ENCODE results near the gene ADGRB3. TPM values are rescaled to one million over a fixed set of nuclear protein-coding genes. Genes with fewer than 3 reads are reported as not detected.

Gene ADGRB3
- total and polyA plus RNA-seq, 12 donors, result 0.47 to 2.1 (median 0.85) TPM

DNA sequence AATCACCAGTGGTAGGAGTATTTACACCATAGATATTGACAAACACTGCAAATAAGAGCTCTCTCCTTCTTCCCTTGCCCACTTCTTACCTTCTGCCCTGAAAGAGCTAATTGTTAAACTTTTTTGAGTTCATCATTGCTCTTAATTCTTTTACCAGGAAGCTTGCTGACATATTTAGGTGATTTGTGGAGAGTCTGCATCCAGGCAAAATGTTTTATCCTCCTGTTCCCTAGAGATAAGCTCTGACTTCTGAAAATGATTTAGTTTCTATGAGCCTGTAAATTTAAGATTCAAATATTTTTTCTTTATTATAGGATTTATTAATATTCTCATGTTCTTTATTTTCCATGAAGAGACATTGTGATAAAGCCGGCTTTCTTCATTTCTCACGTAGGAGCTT is 81.5 kb downstream of the ADGRB3 start:
- 85 to 91% methylated on average over 2 of the region's 2 CpGs for WGBS, 2 donors
- intact Hi-C loops (cut with DNase I), result no loop called here
- H3K9me3 ChIP-seq, result no peaks in the 10 kb centered on the region
- ATAC-seq, result no peak
- no peak for DNase-seq
- no peak for TF ChIP-seq CTCF (IDR thresholded peaks at IDR 0.05)
- H3K27ac ChIP-seq, result no peak overlapping the region
- no peaks in the 10 kb centered on the region for H3K36me3 ChIP-seq
- H3K4me3 ChIP-seq, result no peak overlapping the region
- no peaks in the 10 kb centered on the region for H3K27me3 ChIP-seq
- peaks cover 0 to 4% (median 0%) of the 10 kb centered on the region in 9 donors for H3K4me1 ChIP-seq

- no peak for TF ChIP-seq CTCF (IDR thresholded peaks at IDR 0.05)
- Histone ChIP-seq H3K4me1 (peaks cover 0 to 4% (median 0%) of the 10 kb centered on the region in 9 donors), H3K9me3 (no peaks in the 10 kb centered on the region), H3K27me3 (no peaks in the 10 kb centered on the region), H3K27ac (peak overlapping the region in 3 of 10 donors; percentile 26 to 66 (median 63)), H3K4me3 (no peak overlapping the region), H3K36me3 (no peaks in the 10 kb centered on the region)
- 28 to 41% methylated on average over 5 of the region's 5 CpGs for WGBS, 2 donors
- DNase-seq (peak in 1 of 2 donors; percentile 4), ATAC-seq (peak in 7 of 8 donors; percentile 25 to 95 (median 69))
- intact Hi-C loops (cut with DNase I), result no loop called here
These were observed 83.4 kb downstream of the ADGRB3 start for GRCh38 chr6:68718385-68719073.

GRCh38 chr6:68719761-68720160 is 84.7 kb downstream of the ADGRB3 start:
- H3K27me3 ChIP-seq, result no peaks in the 10 kb centered on the region
- no peak overlapping the region for H3K4me3 ChIP-seq
- intact Hi-C loops (cut with DNase I), result no loop called here
- H3K4me1 ChIP-seq, result peaks cover 0 to 9% (median 0%) of the 10 kb centered on the region in 9 donors
- H3K9me3 ChIP-seq, result no peaks in the 10 kb centered on the region
- TF ChIP-seq CTCF (IDR thresholded peaks at IDR 0.05), result no peak
- WGBS, 2 donors, result 91 to 95% methylated on average over 2 of the region's 2 CpGs
- no peak overlapping the region for H3K27ac ChIP-seq
- ATAC-seq, result no peak
- DNase-seq, result no peak
- no peaks in the 10 kb centered on the region for H3K36me3 ChIP-seq

- whole genome bisulfite sequencing, 2 donors, result 94 to 95% methylated on average over 2 of the region's 2 CpGs
These were observed 87.9 kb downstream of the ADGRB3 start for GRCh38 chr6:68722891-68723527.

More at GRCh38 chr6:68722891-68723527, 87.9 kb downstream of the ADGRB3 start:
- no peak overlapping the region for H3K4me3 ChIP-seq
- intact Hi-C loops (cut with DNase I), result no loop called here
- DNase-seq (no peak), ATAC-seq (no peak)
- H3K27ac ChIP-seq, result no peak overlapping the region
- no peaks in the 10 kb centered on the region for H3K36me3 ChIP-seq
- TF ChIP-seq CTCF (IDR thresholded peaks at IDR 0.05), result no peak
- H3K27me3 ChIP-seq, result no peaks in the 10 kb centered on the region
- peaks cover 0 to 16% (median 0%) of the 10 kb centered on the region in 9 donors for H3K4me1 ChIP-seq
- H3K9me3 ChIP-seq, result no peaks in the 10 kb centered on the region

Data from heart right ventricle (tissue), 16 donors.